SK-N-SH treated with all-trans-retinoic acid at 6 μM for 48 hours (cell line): ENCODE results near the gene KRTAP2-2.
A peak's percentile ranks its signal among the peaks of the same experiment; 100 is the strongest.

Source experiments
- ATAC-seq: fragments of 200-7000 bp; cut with Tn5 transposase; 3 replicates; pipeline ENCODE4 v1.9.1; 2020; ENCODE audit warnings: mild to moderate bottlenecking, moderate library complexity
- ARNTL ChIP-seq: fragments of 450-650 bp; formaldehyde crosslinking; IDR thresholded peaks from 2 replicates; pipeline ENCODE4 v1.5.0; 2020; ENCODE audit warnings: low read depth, mild to moderate bottlenecking, moderate library complexity, borderline replicate concordance
- BACH2 ChIP-seq: fragments of 250-450 bp; sonication (Bioruptor Pico); IDR thresholded peaks from 2 replicates; pipeline ENCODE4 v1.9.0; 2021; ENCODE audit warnings: mild to moderate bottlenecking, borderline replicate concordance
- CREB5 ChIP-seq: fragments of 250-450 bp; sonication (Bioruptor Pico); IDR thresholded peaks from 2 replicates; pipeline ENCODE4 v1.5.1; 2020; ENCODE audit warnings: low read depth, mild to moderate bottlenecking, moderate library complexity
- CSDC2 ChIP-seq: fragments of 250-450 bp; sonication (Bioruptor Pico); IDR thresholded peaks from 2 replicates; pipeline ENCODE4 v1.5.0; 2020; ENCODE audit warnings: mild to moderate bottlenecking, moderate library complexity
- CSRNP3 ChIP-seq: fragments of 250-450 bp; sonication (Bioruptor Pico); IDR thresholded peaks from 2 replicates; pipeline ENCODE4 v1.5.1; 2021; ENCODE audit warnings: mild to moderate bottlenecking, moderate library complexity
- GLIS3 ChIP-seq: fragments of 250-450 bp; sonication (Bioruptor Pico); IDR thresholded peaks from 2 replicates; pipeline ENCODE4 v1.5.0; 2020; ENCODE audit warnings: mild to moderate bottlenecking, moderate library complexity
- ISL1 ChIP-seq: fragments of 250-450 bp; sonication (Bioruptor Pico); IDR thresholded peaks from 2 replicates; pipeline ENCODE4 v2.1.2; 2022; ENCODE audit warnings: mild to moderate bottlenecking, moderate library complexity
- OSR1 ChIP-seq: fragments of 250-450 bp; sonication (Bioruptor Pico); IDR thresholded peaks from 2 replicates; pipeline ENCODE4 v1.8.0; 2022; ENCODE audit warnings: moderate library complexity, mild to moderate bottlenecking, inconsistent platforms
- PATZ1 ChIP-seq: fragments of 250-450 bp; sonication (Bioruptor Pico); IDR thresholded peaks from 2 replicates; pipeline ENCODE4 v1.8.0; 2020; ENCODE audit warnings: mild to moderate bottlenecking, moderate library complexity, borderline replicate concordance
- POU6F1 ChIP-seq: fragments of 250-450 bp; sonication (Bioruptor Pico); IDR thresholded peaks from 2 replicates; pipeline ENCODE4 v1.8.0; 2021; ENCODE audit warnings: low read depth, mild to moderate bottlenecking, moderate library complexity, borderline replicate concordance
- PPARA ChIP-seq: fragments of 250-450 bp; sonication (Bioruptor Pico); IDR thresholded peaks from 2 replicates; pipeline ENCODE4 v1.5.0; 2020; ENCODE audit warnings: mild to moderate bottlenecking, borderline replicate concordance
- RARB ChIP-seq: fragments of 250-450 bp; sonication (Bioruptor Pico); IDR thresholded peaks from 2 replicates; pipeline ENCODE4 v1.8.0; 2021; ENCODE audit warnings: mild to moderate bottlenecking, moderate library complexity
- SNAI2 ChIP-seq: fragments of 250-450 bp; sonication (Bioruptor Pico); IDR thresholded peaks from 2 replicates; pipeline ENCODE4 v1.5.0; 2020; ENCODE audit warnings: mild to moderate bottlenecking, moderate library complexity
- TCF4 ChIP-seq: fragments of 250-450 bp; sonication (Bioruptor Pico); IDR thresholded peaks from 2 replicates; pipeline ENCODE4 v1.8.0; 2021; ENCODE audit warnings: mild to moderate bottlenecking, moderate library complexity, borderline replicate concordance
- TOX ChIP-seq: fragments of 250-450 bp; sonication (Bioruptor Pico); IDR thresholded peaks from 2 replicates; pipeline ENCODE4 v1.8.0; 2021; ENCODE audit warnings: mild to moderate bottlenecking, moderate library complexity, borderline replicate concordance
- TSHZ2 ChIP-seq: fragments of 250-450 bp; sonication (Bioruptor Pico); IDR thresholded peaks from 2 replicates; pipeline ENCODE4 v1.5.0; 2020; ENCODE audit warnings: mild to moderate bottlenecking, moderate library complexity
- ZFP3 ChIP-seq: fragments of 250-450 bp; sonication (Bioruptor Pico); IDR thresholded peaks from 2 replicates; pipeline ENCODE4 v1.5.0; 2020; ENCODE audit warnings: mild to moderate bottlenecking, moderate library complexity
- ZFP30 ChIP-seq: fragments of 450-650 bp; formaldehyde crosslinking; IDR thresholded peaks from 2 replicates; pipeline ENCODE4 v1.5.0; 2022; ENCODE audit warnings: mild to moderate bottlenecking, moderate library complexity
- ZNF565 ChIP-seq: fragments of 450-650 bp; formaldehyde crosslinking; conservative IDR thresholded peaks from 2 replicates; pipeline ENCODE4 v1.5.0; 2020; ENCODE audit warnings: low read depth, mild to moderate bottlenecking, moderate library complexity
- ZNF70 ChIP-seq: fragments of 450-650 bp; formaldehyde crosslinking; IDR thresholded peaks from 2 replicates; pipeline ENCODE4 v1.5.0; 2020; ENCODE audit warnings: mild to moderate bottlenecking, moderate library complexity
- ZNF8 ChIP-seq: fragments of 450-650 bp; formaldehyde crosslinking; IDR thresholded peaks from 2 replicates; pipeline ENCODE4 v1.5.0; 2020; ENCODE audit warnings: mild to moderate bottlenecking, moderate library complexity

KRTAP2-2 gene

GRCh38 chr17:41060052-41060604 is 5.1 kb upstream of the KRTAP2-2 start, which contains the start of gene KRTAP2-3 (continued):
- TF ChIP-seq TSHZ2 (CRISPR knock-in tag) (no peak), ZFP3 (no peak), TOX (CRISPR knock-in tag) (no peak), TCF4 (CRISPR knock-in tag) (no peak)

- peak; percentile 49 for ATAC-seq
Observed at GRCh38 chr17:41059276-41060051, 4.4 kb upstream of the KRTAP2-2 start.

- no peak for TF ChIP-seq CSDC2
- no peak for TF ChIP-seq TSHZ2 (CRISPR knock-in tag)
- no peak for TF ChIP-seq ZNF565 (CRISPR knock-in tag)
- TF ChIP-seq PPARA (CRISPR knock-in tag) = no peak
- no peak for TF ChIP-seq ZFP30 (CRISPR knock-in tag)
- TF ChIP-seq RARB = no peak
- no peak for TF ChIP-seq ISL1
- TF ChIP-seq OSR1 = no peak
- no peak for TF ChIP-seq TOX (CRISPR knock-in tag)
- no peak for TF ChIP-seq CREB5 (CRISPR knock-in tag)
- no peak for TF ChIP-seq PATZ1 (CRISPR knock-in tag)
- TF ChIP-seq ZFP3 = no peak
- no peak for TF ChIP-seq CSRNP3 (CRISPR knock-in tag)
- TF ChIP-seq BACH2 (CRISPR knock-in tag) = no peak
- no peak for TF ChIP-seq ZNF8 (CRISPR knock-in tag)
- no peak for TF ChIP-seq GLIS3 (CRISPR knock-in tag)
- TF ChIP-seq POU6F1 = no peak
- TF ChIP-seq ZNF70 (CRISPR knock-in tag) = no peak
- no peak for TF ChIP-seq SNAI2 (CRISPR knock-in tag)
- TF ChIP-seq ARNTL (CRISPR knock-in tag) = no peak
- no peak for ATAC-seq
Observed at GRCh38 chr17:41058741-41059140, 3.7 kb upstream of the KRTAP2-2 start.
